Measurements from ENCODE around the gene LDAH.

The LDAH gene

DNA sequence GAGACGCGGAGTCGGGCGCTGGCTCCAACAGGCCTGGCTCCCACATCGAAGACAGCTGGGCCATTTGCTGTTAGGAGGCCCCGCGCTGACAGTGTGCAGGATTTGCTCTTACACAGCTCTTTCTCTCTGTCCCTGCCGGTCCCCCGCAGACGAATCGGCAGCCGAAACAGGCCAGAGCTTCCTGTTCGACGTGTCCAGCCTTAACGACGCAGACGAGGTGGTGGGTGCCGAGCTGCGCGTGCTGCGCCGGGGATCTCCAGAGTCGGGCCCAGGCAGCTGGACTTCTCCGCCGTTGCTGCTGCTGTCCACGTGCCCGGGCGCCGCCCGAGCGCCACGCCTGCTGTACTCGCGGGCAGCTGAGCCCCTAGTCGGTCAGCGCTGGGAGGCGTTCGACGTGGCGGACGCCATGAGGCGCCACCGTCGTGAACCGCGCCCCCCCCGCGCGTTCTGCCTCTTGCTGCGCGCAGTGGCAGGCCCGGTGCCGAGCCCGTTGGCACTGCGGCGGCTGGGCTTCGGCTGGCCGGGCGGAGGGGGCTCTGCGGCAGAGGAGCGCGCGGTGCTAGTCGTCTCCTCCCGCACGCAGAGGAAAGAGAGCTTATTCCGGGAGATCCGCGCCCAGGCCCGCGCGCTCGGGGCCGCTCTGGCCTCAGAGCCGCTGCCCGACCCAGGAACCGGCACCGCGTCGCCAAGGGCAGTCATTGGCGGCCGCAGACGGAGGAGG is 152.4 kb downstream of the LDAH start:
- Histone ChIP-seq H3K27me3 (ENCODE audit: control insufficient read depth in 5 of 5, insufficient read depth in 4 of 5, low read length in 5 of 5) (peaks cover 33 to 77% (median 64%) of the 10 kb centered on the region in 5 donors), H3K4me1 (ENCODE audit: control insufficient read depth in 5 of 5, insufficient read depth in 5 of 5, low read length in 5 of 5) (peaks cover 3 to 50% (median 41%) of the 10 kb centered on the region in 5 donors), H3K36me3 (ENCODE audit: control insufficient read depth in 5 of 5, insufficient read depth in 5 of 5, low read length in 5 of 5) (no peaks in the 10 kb centered on the region)

DNA sequence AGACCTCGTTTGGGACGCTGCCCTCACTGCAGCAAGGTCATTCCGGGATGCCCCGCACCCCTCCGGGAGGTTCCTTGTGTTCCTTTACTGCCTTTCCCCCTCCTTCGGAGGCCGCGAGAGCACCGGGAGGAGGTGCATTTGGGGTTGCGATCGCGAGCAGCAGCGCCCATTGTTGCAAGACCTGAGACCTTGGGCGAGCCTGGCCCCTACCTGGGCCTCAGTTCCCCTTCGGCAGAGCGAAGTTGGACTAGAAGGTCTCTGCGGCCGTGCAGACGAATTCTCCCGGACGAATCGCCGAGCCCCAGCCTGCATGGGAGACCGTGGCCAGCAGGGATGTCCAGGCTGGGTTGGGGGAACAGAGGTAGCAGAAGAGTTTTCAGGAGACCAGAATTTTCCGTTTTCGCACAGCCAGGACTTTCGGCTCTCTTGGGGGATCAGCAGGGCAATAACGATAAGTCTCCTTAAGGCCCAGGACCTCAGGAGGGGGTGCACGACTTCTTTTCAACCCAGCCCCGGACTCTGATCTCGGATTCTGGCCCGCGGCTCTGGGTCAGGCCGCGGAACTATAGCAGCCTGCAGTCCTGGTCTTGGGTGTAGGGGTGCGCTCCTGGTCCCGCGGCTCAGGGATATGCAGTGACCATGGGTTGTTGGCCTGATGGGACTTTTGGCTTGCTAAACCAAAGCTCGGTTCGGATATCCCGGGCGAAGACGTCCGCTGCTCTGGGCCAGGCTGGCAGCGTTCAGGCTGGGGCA is 153.2 kb downstream of the LDAH start:
- peaks cover 41 to 81% (median 71%) of the 10 kb centered on the region in 5 donors for H3K27me3 ChIP-seq (ENCODE audit: control insufficient read depth in 5 of 5, insufficient read depth in 4 of 5, low read length in 5 of 5)

More for the DNA sequence above, 152.4 kb downstream of the LDAH start:
- no peaks in the 10 kb centered on the region for H3K9me3 ChIP-seq (ENCODE audit: control insufficient read depth in 5 of 5, low read length in 5 of 5)
- no peak overlapping the region for H3K27ac ChIP-seq (ENCODE audit: low read depth, low read length)
- H3K4me3 ChIP-seq (ENCODE audit: low read depth in 1 of 5, low read length in 5 of 5): peak overlapping the region in 3 of 5 donors; percentile 4 to 39 (median 10)
- no peak overlapping the region for H3K9ac ChIP-seq (ENCODE audit: low read length in 5 of 5)

DNA sequence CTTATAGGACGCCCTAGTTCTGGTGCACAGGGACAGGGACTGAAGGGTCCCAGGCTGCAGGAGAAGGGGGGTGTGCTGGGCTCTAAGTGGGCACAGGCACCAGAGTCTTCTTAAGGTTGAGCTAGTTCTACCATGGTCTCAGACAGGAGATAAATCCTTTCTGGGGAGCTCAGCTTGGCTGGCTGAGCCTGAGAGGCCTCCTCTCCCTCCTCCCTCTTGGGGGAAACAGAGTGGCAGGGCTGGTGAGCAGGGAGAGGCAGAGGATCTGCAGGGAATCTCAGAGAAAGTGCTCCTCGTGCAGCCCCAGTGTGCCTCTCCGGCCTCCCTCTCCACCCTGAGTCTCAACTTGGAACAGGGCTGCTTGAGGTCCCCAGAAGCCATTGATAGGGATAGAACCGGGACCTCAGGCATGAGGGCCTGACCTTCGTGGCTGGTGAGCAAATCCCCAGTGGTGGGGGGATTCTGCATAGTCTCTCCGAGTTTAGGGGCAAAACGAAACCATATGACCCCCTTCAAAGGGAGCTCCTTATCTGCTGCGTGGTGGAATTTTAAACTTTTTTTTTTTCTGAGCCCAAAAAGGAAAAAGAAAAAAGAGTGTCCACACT is 153.9 kb downstream of the LDAH start:
- no peak overlapping the region for H3K9ac ChIP-seq (ENCODE audit: low read length in 5 of 5)
- H3K4me3 ChIP-seq (ENCODE audit: low read depth in 1 of 5, low read length in 5 of 5): no peak overlapping the region
- peaks cover 0 to 46% (median 39%) of the 10 kb centered on the region in 5 donors for H3K4me1 ChIP-seq (ENCODE audit: control insufficient read depth in 5 of 5, insufficient read depth in 5 of 5, low read length in 5 of 5)
- no peaks in the 10 kb centered on the region for H3K9me3 ChIP-seq (ENCODE audit: control insufficient read depth in 5 of 5, low read length in 5 of 5)
- no peak overlapping the region for H3K27ac ChIP-seq (ENCODE audit: low read depth, low read length)
- no peaks in the 10 kb centered on the region for H3K36me3 ChIP-seq (ENCODE audit: control insufficient read depth in 5 of 5, insufficient read depth in 5 of 5, low read length in 5 of 5)
- peaks cover 48 to 82% (median 79%) of the 10 kb centered on the region in 5 donors for H3K27me3 ChIP-seq (ENCODE audit: control insufficient read depth in 5 of 5, insufficient read depth in 4 of 5, low read length in 5 of 5)

More for the DNA sequence above, 153.2 kb downstream of the LDAH start:
- H3K36me3 ChIP-seq (ENCODE audit: control insufficient read depth in 5 of 5, insufficient read depth in 5 of 5, low read length in 5 of 5): no peaks in the 10 kb centered on the region
- H3K4me1 ChIP-seq (ENCODE audit: control insufficient read depth in 5 of 5, insufficient read depth in 5 of 5, low read length in 5 of 5): peaks cover 3 to 50% (median 39%) of the 10 kb centered on the region in 5 donors
- no peak overlapping the region for H3K9ac ChIP-seq (ENCODE audit: low read length in 5 of 5)
- no peaks in the 10 kb centered on the region for H3K9me3 ChIP-seq (ENCODE audit: control insufficient read depth in 5 of 5, low read length in 5 of 5)
- no peak overlapping the region for H3K4me3 ChIP-seq (ENCODE audit: low read depth in 1 of 5, low read length in 5 of 5)
- no peak overlapping the region for H3K27ac ChIP-seq (ENCODE audit: low read depth, low read length)

- Histone ChIP-seq H3K4me1 (ENCODE audit: control insufficient read depth in 5 of 5, insufficient read depth in 5 of 5, low read length in 5 of 5) (peaks cover 0 to 46% (median 39%) of the 10 kb centered on the region in 5 donors), H3K4me3 (ENCODE audit: low read depth in 1 of 5, low read length in 5 of 5) (no peak overlapping the region), H3K27ac (ENCODE audit: low read depth, low read length) (no peak overlapping the region), H3K27me3 (ENCODE audit: control insufficient read depth in 5 of 5, insufficient read depth in 4 of 5, low read length in 5 of 5) (peaks cover 53 to 84% (median 82%) of the 10 kb centered on the region in 5 donors), H3K36me3 (ENCODE audit: control insufficient read depth in 5 of 5, insufficient read depth in 5 of 5, low read length in 5 of 5) (no peaks in the 10 kb centered on the region), H3K9me3 (ENCODE audit: control insufficient read depth in 5 of 5, low read length in 5 of 5) (no peaks in the 10 kb centered on the region), H3K9ac (ENCODE audit: low read length in 5 of 5) (no peak overlapping the region)
These were observed 154.4 kb downstream of the LDAH start for GRCh38 chr2:20668451-20668850.

DNA sequence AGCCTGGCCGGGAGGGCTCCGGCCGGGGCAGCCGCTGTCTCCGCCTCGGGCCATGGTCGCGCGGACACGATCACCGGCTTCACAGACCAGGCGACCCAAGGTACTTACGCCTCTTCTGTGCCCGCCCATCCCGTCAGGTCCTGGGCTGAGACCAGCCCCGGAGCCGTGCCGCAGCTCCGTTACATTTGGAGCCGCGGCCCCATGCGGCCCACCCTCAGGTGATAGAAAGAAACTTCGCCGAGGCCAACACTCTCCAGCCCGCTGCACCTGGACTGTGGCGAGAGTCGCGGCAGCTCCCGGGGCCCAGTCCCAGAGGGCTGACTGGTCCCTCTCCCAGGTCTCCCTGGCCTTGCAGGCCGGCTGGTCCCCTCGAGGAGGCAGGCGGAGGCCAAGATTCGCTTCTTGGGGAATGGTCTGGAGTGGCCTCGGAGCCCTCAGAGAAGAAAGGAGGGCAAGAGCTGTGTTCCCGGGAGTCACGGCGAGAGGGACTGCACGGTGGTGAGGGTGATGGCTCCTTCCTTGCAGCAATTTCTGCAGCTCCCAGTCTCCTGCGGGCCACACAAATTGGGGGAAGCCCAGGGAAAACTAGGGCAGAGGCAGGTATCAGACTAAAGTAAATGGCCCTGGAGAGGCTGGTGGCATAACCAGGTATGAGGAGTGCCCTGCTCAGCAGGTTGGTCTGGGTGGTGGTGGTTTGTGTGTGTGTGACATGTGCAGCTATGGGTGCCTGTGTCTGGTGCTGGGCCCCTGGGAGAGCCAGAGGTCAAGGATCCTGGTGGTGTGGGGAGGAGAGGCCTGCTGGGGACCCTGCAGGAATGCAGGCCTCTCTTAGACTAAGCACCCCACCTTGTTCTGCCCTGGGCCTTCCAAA is 155.1 kb downstream of the LDAH start:
- Histone ChIP-seq H3K4me3 (ENCODE audit: low read depth in 1 of 5, low read length in 5 of 5) (peak overlapping the region in 3 of 5 donors; percentile 51 to 58 (median 52)), H3K27me3 (ENCODE audit: control insufficient read depth in 5 of 5, insufficient read depth in 4 of 5, low read length in 5 of 5) (peaks cover 52 to 86% (median 85%) of the 10 kb centered on the region in 5 donors), H3K9ac (ENCODE audit: low read length in 5 of 5) (no peak overlapping the region), H3K4me1 (ENCODE audit: control insufficient read depth in 5 of 5, insufficient read depth in 5 of 5, low read length in 5 of 5) (peaks cover 0 to 46% (median 39%) of the 10 kb centered on the region in 5 donors), H3K36me3 (ENCODE audit: control insufficient read depth in 5 of 5, insufficient read depth in 5 of 5, low read length in 5 of 5) (no peaks in the 10 kb centered on the region), H3K27ac (ENCODE audit: low read depth, low read length) (no peak overlapping the region), H3K9me3 (ENCODE audit: control insufficient read depth in 5 of 5, low read length in 5 of 5) (no peaks in the 10 kb centered on the region)

DNA sequence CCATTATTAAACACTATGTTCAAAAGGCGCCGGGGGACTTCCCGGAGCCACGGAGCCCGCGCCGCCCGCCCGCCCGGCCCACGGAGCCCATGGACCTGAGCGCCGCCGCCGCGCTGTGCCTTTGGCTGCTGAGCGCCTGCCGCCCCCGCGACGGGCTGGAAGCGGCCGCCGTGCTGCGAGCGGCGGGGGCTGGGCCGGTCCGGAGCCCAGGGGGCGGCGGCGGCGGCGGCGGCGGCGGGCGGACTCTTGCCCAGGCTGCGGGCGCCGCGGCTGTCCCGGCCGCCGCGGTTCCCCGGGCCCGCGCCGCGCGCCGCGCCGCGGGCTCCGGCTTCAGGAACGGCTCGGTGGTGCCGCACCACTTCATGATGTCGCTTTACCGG is 155.8 kb downstream of the LDAH start:
- no peaks in the 10 kb centered on the region for H3K36me3 ChIP-seq (ENCODE audit: control insufficient read depth in 5 of 5, insufficient read depth in 5 of 5, low read length in 5 of 5)
- no peak overlapping the region for H3K27ac ChIP-seq (ENCODE audit: low read depth, low read length)
- H3K9ac ChIP-seq (ENCODE audit: low read length in 5 of 5): no peak overlapping the region
- no peaks in the 10 kb centered on the region for H3K9me3 ChIP-seq (ENCODE audit: control insufficient read depth in 5 of 5, low read length in 5 of 5)
- peaks cover 53 to 86% (median 85%) of the 10 kb centered on the region in 5 donors for H3K27me3 ChIP-seq (ENCODE audit: control insufficient read depth in 5 of 5, insufficient read depth in 4 of 5, low read length in 5 of 5)
- peaks cover 0 to 46% (median 39%) of the 10 kb centered on the region in 5 donors for H3K4me1 ChIP-seq (ENCODE audit: control insufficient read depth in 5 of 5, insufficient read depth in 5 of 5, low read length in 5 of 5)
- peak overlapping the region in 3 of 5 donors; percentile 51 to 58 (median 52) for H3K4me3 ChIP-seq (ENCODE audit: low read depth in 1 of 5, low read length in 5 of 5)

GRCh38 chr2:20666304-20667150 is 156.4 kb downstream of the LDAH start, which contains the start of gene GDF7:
GDF7 (plus strand) TSS chr2:20667144; CDS start chr2:20667240, 96 bp downstream.
- H3K27ac ChIP-seq (ENCODE audit: low read depth, low read length): no peak within 1 kb of the TSS

DNA sequence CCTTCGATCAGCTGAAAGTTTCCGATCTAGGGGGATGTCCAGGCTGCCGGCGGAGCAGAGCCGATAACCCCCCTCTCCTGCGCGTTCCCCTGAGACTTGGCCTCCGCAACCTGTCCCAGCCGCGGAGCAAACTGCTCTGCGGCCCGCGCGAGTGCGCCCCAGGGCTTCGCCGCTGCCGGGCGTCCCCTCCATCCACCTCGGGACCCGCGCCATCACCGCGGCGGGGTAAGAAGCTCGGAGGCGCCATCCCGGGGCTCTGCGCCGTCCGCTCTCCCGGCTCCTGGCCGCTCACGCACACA is 156.9 kb downstream of the LDAH start:
- no peaks in the 10 kb centered on the region for H3K36me3 ChIP-seq (ENCODE audit: control insufficient read depth in 5 of 5, insufficient read depth in 5 of 5, low read length in 5 of 5)
- peaks cover 0 to 40% (median 30%) of the 10 kb centered on the region in 5 donors for H3K4me1 ChIP-seq (ENCODE audit: control insufficient read depth in 5 of 5, insufficient read depth in 5 of 5, low read length in 5 of 5)
- H3K9ac ChIP-seq (ENCODE audit: low read length in 5 of 5): no peak overlapping the region
- H3K9me3 ChIP-seq (ENCODE audit: control insufficient read depth in 5 of 5, low read length in 5 of 5): no peaks in the 10 kb centered on the region
- peak overlapping the region in 4 of 5 donors; percentile 39 to 64 (median 54) for H3K4me3 ChIP-seq (ENCODE audit: low read depth in 1 of 5, low read length in 5 of 5)
- H3K27ac ChIP-seq (ENCODE audit: low read depth, low read length): no peak overlapping the region
- H3K27me3 ChIP-seq (ENCODE audit: control insufficient read depth in 5 of 5, insufficient read depth in 4 of 5, low read length in 5 of 5): peaks cover 49 to 84% (median 81%) of the 10 kb centered on the region in 5 donors

More at GRCh38 chr2:20666304-20667150, 156.4 kb downstream of the LDAH start, which contains the start of gene GDF7:
- Histone ChIP-seq H3K9me3 (ENCODE audit: control insufficient read depth in 5 of 5, low read length in 5 of 5) (no peaks in the 10 kb centered on the region), H3K27me3 (ENCODE audit: control insufficient read depth in 5 of 5, insufficient read depth in 4 of 5, low read length in 5 of 5) (peaks cover 55 to 89% (median 87%) of the 10 kb centered on the region in 5 donors), H3K4me1 (ENCODE audit: control insufficient read depth in 5 of 5, insufficient read depth in 5 of 5, low read length in 5 of 5) (peaks cover 0 to 44% (median 35%) of the 10 kb centered on the region in 5 donors), H3K36me3 (ENCODE audit: control insufficient read depth in 5 of 5, insufficient read depth in 5 of 5, low read length in 5 of 5) (no peaks in the 10 kb centered on the region), H3K9ac (ENCODE audit: low read length in 5 of 5) (no peak within 1 kb of the TSS), H3K4me3 (ENCODE audit: low read depth in 1 of 5, low read length in 5 of 5) (peak within 1 kb of the TSS in 4 of 5 donors; percentile 39 to 64 (median 54))

Data from subcutaneous abdominal adipose tissue (tissue), 5 donors.